HT1080 (cell line): ENCODE data around the gene NHLRC1. TPM values are rescaled to one million over a fixed set of nuclear protein-coding genes. Genes with fewer than 3 reads are reported as not detected.

Experiments used
- DNase-seq: peaks from one replicate; pipeline ENCODE4 v3.0.0-alpha.2; 2015; ENCODE audit warnings: low read depth
- total RNA-seq: library from RNA; depleted of rRNA; stranded (reverse); fragments of >200 nt; shearing (Covaris generic); gene quantifications from 2 replicates; pipeline ENCODE4 v1.2.3, GENCODE V29; 2014

The NHLRC1 gene
- total RNA-seq, 1 experiment from 2014 or later = 0.31 TPM

- no peak for DNase-seq
Observed at GRCh38 chr6:18139935-18140621, 17.6 kb upstream of the NHLRC1 start.

GRCh38 chr6:18138906-18139305 lies 16.4 kb upstream of the NHLRC1 start:
- DNase-seq = no peak

GRCh38 chr6:18136260-18136659 lies 13.8 kb upstream of the NHLRC1 start:
- no peak for DNase-seq

GRCh38 chr6:18135171-18135570 lies 12.7 kb upstream of the NHLRC1 start:
- DNase-seq = no peak

GRCh38 chr6:18132346-18132745 lies 9.9 kb upstream of the NHLRC1 start:
- no peak for DNase-seq

GRCh38 chr6:18126121-18126520 lies 3.6 kb upstream of the NHLRC1 start:
- DNase-seq = no peak

GRCh38 chr6:18121580-18122127 lies 823 bp downstream of the NHLRC1 start:
- DNase-seq = no peak

- DNase-seq = no peak
Observed at GRCh38 chr6:18119236-18119635, 3.2 kb downstream of the NHLRC1 start.

GRCh38 chr6:18118330-18118729 lies 4.1 kb downstream of the NHLRC1 start:
- DNase-seq = no peak

- no peak for DNase-seq
Observed at GRCh38 chr6:18117136-18117535, 5.3 kb downstream of the NHLRC1 start.

GRCh38 chr6:18115356-18115755 lies 7.1 kb downstream of the NHLRC1 start:
- peak; percentile 97 for DNase-seq

GRCh38 chr6:18110162-18110561 lies 12.3 kb downstream of the NHLRC1 start:
- DNase-seq = peak; percentile 7

- DNase-seq = no peak
Observed at GRCh38 chr6:18107061-18107460, 15.4 kb downstream of the NHLRC1 start.

- no peak for DNase-seq
Observed at GRCh38 chr6:18102783-18103509, 19.5 kb downstream of the NHLRC1 start.

GRCh38 chr6:18101873-18102272 lies 20.6 kb downstream of the NHLRC1 start:
- DNase-seq = no peak

GRCh38 chr6:18101271-18101670 lies 21.2 kb downstream of the NHLRC1 start:
- peak; percentile 40 for DNase-seq

GRCh38 chr6:18100296-18100695 lies 22.2 kb downstream of the NHLRC1 start:
- no peak for DNase-seq

- no peak for DNase-seq
Observed at GRCh38 chr6:18099511-18099910, 23.0 kb downstream of the NHLRC1 start.

GRCh38 chr6:18096423-18096822 lies 26.1 kb downstream of the NHLRC1 start:
- no peak for DNase-seq

- DNase-seq = no peak
Observed at GRCh38 chr6:18091382-18091781, 31.1 kb downstream of the NHLRC1 start.

GRCh38 chr6:18090349-18090786 lies 32.1 kb downstream of the NHLRC1 start:
- no peak for DNase-seq

- DNase-seq = no peak
Observed at GRCh38 chr6:18088419-18089296, 33.8 kb downstream of the NHLRC1 start.
